DMS114 treated with DMSO at 0.1 percent for 48 hours (cell line): Measurements from ENCODE around the gene NDST1.

Experiments used
- DNase-seq: peaks from one replicate; lab custom pipeline; 2025; ENCODE audit not compliant: unreplicated experiment; lab: John Stamatoyannopoulos, UW

Gene NDST1

DNA sequence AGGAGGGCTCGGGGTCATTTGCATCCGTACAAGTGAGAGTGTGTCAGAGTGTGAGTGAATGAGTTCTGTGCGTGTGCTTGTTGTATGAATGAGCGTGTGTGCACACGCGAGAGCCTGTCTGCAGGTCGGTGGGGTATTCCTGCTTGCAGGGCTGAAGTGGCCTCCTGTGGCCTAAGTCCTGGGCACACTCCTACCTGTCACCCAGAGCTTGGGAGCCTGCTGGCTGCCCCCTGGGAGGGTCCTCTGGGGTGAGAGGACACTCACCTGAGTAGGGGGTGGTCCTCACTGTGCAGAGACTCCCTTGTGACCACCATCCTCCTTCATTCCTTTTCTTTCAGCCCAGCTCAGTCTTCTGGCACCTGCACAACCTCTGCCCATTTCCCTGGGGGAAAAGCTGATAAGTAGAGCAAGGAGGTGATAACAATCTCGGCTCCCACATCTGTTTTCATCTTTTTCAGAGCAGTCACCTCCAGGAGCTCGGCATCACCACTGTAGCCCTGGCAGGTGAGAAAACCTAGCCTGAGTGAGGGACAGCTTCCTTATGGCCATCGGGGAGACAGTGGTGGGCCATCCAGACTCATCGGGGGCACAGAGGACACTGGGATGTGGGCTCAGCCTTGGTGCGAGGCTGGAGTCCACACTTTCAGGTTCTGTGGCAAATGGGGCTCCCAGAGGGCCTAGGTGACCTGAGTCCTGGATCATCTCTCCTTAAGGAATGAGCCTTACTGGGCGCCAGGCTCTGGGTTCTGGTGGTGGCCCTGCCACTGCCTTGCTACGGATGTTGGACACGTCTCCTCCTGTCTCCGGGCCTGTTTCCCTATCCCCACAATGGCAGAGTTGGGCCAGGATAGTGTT lies 93.8 kb downstream of the NDST1 start:
- DNase-seq: no peak

DNA sequence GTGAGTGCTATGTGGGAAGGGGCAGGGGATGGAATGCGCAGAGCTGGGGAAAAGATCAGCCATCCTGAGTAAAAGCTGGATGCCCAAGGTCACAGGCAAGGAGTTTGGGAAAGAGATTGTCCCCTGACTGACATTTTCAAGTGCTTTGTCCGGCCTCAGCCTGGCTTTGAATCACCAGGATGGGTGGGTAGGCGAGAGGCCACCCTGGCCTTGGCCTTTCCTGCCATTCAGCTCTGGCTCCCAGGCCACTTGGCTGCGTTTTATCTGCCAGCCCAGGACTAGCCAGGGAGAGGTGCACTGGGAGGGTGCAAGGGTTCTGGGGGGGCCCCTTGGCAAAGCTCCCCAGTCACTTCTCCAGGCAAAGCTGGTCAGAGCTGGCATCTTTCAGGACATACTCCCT lies 95.1 kb downstream of the NDST1 start:
- DNase-seq: no peak

DNA sequence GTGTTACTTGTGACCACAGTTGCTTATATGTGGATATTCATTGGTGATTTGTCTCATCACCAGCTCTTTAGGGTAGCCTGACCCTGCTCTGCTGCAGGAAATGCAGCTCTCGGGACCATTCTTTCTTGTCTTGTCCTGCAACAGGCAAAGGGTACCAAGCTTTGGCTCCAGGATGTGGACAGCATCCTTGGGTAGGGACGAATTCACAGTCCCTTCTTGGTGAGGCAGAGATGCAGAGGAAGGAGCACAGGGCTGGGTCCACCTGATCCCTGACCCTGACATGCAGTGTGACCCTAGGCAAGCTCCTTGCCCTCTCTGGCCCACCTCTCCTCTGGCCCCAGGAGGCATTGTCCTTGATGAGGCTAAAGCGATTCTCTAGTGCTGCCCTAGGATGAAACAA lies 95.6 kb downstream of the NDST1 start:
- DNase-seq: no peak

DNA sequence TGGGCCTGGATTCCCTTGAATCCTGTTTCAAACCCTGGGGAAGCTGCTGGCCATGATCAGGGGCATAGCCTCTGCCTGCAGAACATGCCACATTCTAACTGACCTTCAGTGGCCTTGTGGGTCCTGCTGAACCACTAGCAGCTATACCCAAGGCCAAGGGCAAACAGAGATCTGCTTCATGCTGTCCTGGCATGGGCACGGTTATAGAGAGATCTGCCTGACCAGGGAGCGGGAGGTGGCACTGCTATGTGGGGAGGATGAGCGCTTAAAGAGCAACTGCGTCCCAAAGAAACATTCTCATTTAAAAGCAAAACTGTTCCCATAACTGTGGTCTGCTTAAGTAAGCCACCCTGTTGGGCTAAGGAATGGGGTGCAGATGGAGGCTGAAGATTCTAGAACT lies 96.1 kb downstream of the NDST1 start:
- no peak for DNase-seq

DNA sequence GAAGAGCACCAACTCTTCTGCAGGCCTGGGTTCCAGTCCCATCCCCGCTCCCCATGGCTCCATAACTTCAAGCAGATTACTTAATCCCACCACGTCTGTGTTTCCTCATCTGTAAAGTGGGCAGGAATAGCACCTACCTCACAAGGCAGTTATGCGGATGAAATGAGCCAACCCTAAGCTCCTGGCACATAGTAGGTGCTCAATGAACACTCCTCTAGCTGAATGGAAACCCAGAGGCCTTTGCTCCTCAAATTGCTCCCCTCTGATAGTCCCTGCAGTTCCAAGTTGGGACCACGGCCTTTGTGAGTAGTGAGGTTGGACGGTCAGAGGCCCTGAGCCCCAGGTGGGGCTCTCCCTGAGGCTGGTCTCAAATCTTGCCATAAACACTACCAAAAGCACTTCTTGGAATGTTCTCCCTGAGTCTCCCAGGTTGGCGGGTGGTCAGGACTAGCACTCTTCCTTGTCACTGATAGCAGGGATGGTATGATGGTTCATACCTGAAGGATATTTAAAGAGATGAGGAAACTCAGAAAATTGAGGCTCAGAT lies 97.0 kb downstream of the NDST1 start:
- DNase-seq: no peak

DNA sequence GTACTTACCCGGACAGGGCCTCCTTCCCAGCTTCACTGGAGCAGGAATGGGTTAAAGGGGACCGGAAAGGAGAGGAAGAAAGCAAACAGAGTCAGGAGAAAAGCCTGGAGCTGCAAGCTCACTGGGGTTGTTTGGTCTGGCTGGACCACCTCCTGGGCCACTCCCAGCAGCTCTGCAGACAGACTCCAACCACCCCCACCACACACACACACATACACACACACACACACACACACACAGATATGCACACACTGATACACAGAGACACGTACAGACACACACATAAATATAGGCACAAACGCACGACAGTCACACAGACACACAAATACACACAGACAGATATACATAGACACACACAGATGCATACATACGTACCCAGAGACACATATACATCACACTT lies 97.6 kb downstream of the NDST1 start:
- no peak for DNase-seq

DNA sequence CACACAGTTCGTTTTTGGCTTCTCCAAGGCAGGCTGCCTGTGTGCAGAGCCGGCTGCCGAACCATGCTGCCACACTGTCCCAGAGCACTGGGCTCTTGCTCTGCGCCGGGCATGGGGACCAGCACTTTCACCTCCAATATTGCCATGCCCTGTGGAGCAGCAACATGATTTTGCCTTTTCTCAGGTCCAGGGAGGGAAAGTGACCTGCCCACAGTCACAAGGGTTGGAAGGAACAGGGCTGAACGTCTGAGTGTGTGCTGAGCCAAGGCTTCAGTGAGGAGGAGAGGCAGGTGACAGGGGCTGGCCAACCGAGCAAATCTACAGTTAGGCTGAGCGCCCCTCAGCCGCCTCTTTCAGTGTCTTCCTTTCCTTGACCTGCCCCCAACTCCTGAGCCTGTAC lies 98.5 kb downstream of the NDST1 start:
- no peak for DNase-seq

DNA sequence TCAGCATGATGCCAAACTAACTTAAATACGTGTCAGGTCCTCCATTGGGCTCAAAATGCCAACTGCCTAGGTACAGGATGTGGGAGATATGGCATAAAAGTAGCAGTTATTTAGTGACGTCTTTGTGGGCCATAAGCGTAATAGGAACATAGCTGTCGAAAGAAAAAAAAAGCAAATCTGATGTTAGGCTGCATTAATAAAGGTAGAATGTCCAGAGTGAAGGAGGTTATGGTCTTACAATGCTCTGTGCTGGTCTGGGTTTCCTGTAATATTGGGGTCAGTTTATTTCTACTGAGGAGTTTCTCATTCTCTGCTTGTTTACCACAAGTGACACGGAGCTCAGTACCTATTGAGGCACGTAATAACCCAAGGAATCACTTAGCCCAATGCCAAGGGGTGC lies 99.2 kb downstream of the NDST1 start:
- DNase-seq: no peak
